ENCODE results near the gene BCAS1.

The BCAS1 gene

DNA sequence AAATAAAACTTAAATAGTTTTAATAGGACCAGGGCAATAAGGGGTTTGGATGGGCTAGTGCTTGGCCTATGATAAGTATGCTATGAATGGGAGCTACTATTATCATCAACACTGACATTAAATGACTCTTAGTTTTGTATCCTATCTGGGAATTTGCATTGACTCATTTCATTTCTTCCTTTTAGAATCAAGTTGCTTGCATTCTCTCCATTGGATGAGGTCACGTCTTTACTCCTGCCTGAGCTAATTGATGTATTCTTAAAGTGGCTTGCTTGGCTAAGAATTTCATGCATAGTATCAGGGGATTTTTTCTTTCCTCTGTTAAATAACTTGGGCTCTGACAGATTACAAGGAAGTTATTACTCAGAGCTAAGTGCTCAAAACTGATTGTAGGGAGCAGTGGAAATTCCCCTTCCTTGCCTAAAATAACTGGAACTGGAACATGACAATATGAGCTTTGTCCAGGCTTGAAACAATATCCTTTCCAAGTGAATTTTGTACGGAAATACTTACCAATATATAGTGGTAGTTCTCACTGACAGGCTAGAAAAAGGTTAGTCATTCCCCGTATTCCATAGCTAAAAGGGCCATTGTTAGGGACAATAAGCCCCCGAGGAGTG, 169.9 kb downstream of the BCAS1 start:
- no peak for DNase-seq

DNA sequence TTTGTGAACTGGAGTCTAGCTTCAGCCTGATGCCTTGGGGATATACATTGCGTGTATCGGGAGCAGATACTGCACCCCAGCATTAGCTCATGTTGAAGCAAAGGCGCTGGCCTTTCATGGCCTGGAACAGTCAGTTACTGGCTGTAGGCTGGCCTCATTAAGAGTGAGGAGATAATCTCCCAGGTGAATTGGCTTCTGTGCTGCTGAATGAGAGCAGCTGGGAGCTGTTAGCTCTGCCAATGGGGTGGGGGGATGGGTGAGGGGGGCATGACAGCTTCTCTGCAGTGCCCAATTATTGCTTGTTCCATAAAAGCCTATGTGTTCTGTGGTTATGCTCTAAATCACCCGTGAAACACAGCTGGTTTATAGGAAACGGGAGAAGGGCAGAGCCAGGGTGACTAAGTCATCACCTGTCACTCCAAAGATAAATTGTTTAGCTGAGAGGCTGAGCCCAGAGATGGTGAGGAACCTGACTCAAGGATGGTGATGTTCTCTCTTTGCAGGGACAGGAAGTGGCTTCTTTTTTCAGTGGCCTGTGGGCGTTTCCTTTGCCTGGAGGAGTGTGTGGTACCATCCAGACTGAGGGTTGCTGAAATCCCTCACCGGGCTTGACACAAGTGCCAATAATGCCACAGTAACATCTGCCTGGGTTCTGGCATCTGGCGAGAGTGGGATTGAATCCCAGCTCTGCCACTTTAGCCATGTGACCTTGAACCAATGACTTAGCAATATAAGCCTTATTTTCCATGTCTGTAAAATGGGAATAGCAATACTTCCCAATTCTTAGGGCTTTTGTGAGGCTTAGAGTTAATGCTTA, 170.8 kb downstream of the BCAS1 start:
- peak; percentile 87 for DNase-seq

DNA sequence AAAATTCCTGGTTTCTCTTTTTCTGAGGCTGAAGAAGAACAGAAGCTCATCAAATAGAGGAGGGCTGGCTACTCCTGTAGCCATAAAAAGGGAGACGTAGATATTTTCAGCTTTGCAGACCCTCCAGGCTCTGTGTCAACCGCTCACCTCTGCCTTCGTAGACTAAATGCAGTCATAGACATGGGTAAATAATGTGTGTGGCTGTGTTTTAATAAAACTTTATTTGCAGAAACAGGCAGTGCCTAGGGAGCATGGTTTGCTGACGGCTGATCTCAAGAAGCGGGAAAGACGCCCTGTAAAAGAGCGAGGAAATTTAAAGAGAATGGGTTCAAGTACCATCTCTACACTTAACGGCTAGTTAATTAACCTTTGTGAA, 171.8 kb downstream of the BCAS1 start:
- DNase-seq = no peak

DNA sequence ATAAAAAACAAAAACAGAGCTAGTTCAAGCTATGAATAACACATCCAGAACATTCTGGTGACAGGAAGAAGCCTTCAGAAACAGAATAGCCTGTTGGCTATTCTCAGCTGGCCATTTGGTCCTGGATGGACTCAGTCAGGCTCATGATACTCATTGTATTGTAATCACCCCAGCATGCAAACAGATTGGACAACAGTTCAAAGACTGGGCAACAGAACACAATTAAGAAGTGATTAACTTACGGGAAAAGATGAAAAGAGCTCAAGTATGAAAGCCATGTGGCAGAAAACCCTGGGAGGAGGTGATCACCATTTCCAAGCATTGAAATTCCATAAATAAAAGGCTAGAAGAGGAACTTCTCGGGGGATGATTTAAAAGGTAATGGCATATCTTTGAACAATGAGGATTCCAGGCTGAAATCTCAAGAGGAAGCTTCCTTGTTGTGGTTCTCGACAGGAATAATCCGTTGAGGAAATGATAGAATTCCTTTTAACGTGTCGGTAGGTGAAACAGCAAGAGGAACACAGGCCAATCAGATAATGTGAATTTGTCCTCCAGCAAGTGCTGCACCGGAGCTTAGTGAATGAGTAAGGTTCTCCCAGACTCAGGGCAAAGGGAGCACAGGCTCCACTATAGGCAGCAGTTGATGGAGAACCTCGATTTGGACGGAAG, 172.4 kb downstream of the BCAS1 start:
- DNase-seq = no peak

DNA sequence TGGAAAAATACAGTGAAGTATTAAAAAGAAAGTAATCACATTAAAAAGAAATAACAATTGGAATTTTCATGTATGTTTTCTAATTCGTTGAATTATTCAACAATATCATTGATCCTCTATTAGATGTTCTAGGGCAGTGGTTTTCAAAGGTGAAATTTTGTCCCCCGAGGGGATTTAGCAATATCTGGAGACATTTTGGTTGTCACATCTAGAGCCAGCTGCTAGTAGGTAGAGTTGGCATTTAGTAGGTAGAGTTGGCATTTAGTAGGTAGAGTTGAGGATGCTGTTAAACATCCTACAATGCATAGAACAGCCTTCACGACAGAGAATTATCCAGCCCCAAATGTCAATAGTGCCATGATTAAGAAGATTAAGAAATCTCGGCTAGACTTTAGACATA, 173.7 kb downstream of the BCAS1 start:
- DNase-seq = no peak

DNA sequence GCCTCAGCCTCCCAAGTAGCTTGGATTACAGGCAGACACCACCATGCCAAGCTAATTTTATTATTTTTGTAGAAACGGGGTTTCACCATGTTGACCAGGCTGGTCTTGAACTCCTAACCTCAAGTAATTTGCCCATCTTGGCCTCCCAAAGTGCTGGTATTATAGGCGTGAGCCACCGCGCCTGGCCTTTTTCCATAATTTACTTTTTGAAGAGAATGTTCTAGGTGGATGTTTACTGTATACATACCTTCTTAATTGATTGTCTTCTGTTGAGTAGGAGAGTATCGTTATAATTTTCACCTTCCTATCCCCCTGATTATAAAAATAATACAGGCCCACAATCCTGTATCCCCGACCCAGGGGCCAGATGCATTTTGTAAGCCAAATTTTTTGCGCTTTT, 174.4 kb downstream of the BCAS1 start:
- no peak for DNase-seq

DNA sequence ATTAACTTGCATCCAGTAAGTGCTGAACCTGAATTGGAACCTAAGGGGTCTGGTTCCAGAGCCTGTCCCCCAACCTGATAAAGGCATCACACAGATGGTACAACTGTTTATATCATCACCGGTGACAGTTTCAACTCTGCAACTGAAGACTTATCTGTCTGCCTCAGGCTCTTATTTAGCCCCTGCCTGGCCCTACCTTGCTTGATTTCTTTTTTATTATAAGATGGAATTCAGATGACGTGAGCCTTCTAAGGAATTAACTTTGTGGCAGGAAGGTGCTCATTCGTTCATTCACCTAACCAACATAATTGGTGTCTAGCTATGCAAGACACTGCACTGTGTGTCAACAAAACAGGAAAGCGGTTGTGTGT, 175.0 kb downstream of the BCAS1 start:
- DNase-seq = no peak

DNA sequence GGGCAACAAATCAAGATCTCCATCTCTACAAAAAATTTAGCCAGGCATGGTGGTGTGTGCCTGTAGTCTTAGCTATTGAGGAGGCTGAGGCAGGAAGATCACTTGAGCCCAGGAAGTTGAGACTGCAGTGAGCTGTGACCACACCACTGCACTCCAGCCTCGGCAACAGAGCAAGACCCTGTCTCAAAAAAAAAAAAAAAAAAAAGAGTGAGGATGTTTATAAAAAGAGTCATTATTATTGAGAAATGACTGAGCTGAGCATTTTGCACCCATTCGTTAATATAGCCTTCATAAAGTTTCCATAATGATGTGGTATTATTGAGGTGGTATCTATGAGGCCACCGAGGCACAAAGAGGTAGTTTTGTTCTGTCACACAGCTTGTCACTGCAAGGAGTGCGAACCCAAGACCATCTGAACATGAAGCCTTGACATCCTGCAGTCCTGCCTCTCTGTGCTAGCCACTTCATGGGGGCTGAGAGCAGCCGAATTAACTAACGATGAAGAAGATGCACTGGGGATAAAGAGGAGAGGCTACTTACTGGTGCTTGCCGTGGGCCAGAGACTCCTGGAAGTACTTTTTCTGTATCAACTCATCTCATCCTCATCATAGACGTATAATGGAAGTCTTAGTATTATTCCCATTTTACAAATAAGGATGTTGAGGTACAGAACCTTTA, 175.5 kb downstream of the BCAS1 start:
- DNase-seq = no peak
